Esophagus muscularis mucosa (tissue), 4 donors: ENCODE results near the gene SMAP1. TPM values are rescaled to one million over a fixed set of nuclear protein-coding genes. Genes with fewer than 3 reads are reported as not detected.
A peak's percentile ranks its signal among the peaks of the same experiment; 100 is the strongest.

Experiments used
- DNase-seq: peaks from one replicate; pipeline ENCODE4 v3.0.0-alpha.2; 2017; ENCODE audit errors: extremely low spot score
- H3K27ac ChIP-seq, 4 donors: fragments of 200-600 bp; sonication (generic); replicated peaks in 1 of 4; 1 replicate in 3 of 4; 2 replicates in 1 of 4; pipeline ENCODE4 v1.5.1; 2016 to 2019; ENCODE audit warnings: mild to moderate bottlenecking in 1 of 4
- H3K27me3 ChIP-seq, 4 donors: fragments of 200-600 bp; sonication (generic); one replicate each; pipeline versions ENCODE4 v1.5.1 to v1.6.0; 2016 to 2019
- H3K36me3 ChIP-seq, 4 donors: fragments of 200-600 bp; sonication (generic); one replicate each; pipeline ENCODE4 v1.5.1; 2016 to 2019
- H3K4me1 ChIP-seq, 4 donors: fragments of 200-600 bp; sonication (generic); one replicate each; pipeline ENCODE4 v1.5.1; 2016 to 2019
- H3K4me3 ChIP-seq, 4 donors: fragments of 200-600 bp; sonication (generic); 1 replicate in 2 of 4; 2 replicates in 2 of 4; pipeline ENCODE4 v1.5.1; 2016 to 2019; ENCODE audit warnings: mild to moderate bottlenecking in 4 of 4, moderate library complexity in 1 of 4
- H3K9me3 ChIP-seq, 4 donors: fragments of 200-600 bp; sonication (generic); 1 replicate in 3 of 4; 2 replicates in 1 of 4; pipeline ENCODE4 v1.5.1; 2016 to 2019
- EP300 ChIP-seq: sonication (generic); formaldehyde crosslinking; IDR thresholded peaks from one replicate; pipeline ENCODE4 v1.6.1; 2017; ENCODE audit warnings: antibody characterized with exemption
- POLR2A ChIP-seq: fragments of 450-650 bp; IDR thresholded peaks from one replicate; pipeline ENCODE4 v1.6.1; 2017; ENCODE audit warnings: antibody characterized with exemption, moderate library complexity, mild to moderate bottlenecking, low read depth
- POLR2AphosphoS5 ChIP-seq, 2 donors: sonication (generic); formaldehyde crosslinking; IDR thresholded peaks; one replicate each; pipeline ENCODE4 v1.6.1; 2017; ENCODE audit warnings: antibody characterized with exemption in 2 of 2
- WGBS: methylation state at CpG from one replicate; pipeline ENCODE4 v1.1.5; 2018; 5-methylcytosine and 5-hydroxymethylcytosine counted together
- intact Hi-C: fragments of 100-400 bp; cut with DNase I; formaldehyde crosslinking; loops from one replicate; pipeline ENCODE4 v1.15.1; 2023
- total RNA-seq, 4 donors: library from RNA; depleted of rRNA; stranded (reverse); fragments of >200 nt; gene quantifications; one replicate each; pipeline versions ENCODE4 v1.1.0 to v1.2.1, GENCODE V29; 2016
- TF ChIP-seq, protein P1 (sequence below), 3 experiments: fragments of 200-600 bp in 2 of 3; fragments of 450-650 bp in 1 of 3; sonication (generic) in 2 of 3; IDR thresholded peaks; one replicate each; pipeline ENCODE4 v1.5.1; 2017 to 2019; ENCODE audit warnings: antibody characterized with exemption in 3 of 3, mild to moderate bottlenecking in 2 of 3, moderate library complexity in 1 of 3

The SMAP1 gene
- total RNA-seq, 4 donors from 2014 or later, result 23.7 to 33.1 (median 29.5) TPM

DNA sequence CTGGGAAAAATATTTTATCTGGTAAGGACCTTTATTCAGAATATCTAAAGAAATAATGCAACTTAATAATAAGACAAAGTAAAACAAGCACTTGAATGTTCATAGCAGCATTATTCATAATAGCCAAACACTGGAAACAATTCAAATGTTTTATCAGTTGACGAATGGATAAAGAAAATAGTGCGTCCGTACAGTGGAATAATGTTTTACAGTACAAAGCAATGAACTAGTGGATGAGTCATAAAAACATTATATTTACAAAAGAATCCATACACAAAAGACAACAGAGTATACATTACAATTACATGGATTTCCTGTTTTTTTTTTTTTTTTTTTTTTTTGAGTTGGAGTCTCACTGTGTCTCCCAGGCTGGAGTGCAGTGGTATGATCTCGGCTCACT is 12.7 kb downstream of the SMAP1 start:
- no peaks in the 10 kb centered on the region for H3K36me3 ChIP-seq
- no peak for DNase-seq
- WGBS, result 71% methylated on average over 4 of the region's 4 CpGs
- peaks cover 7 to 12% (median 9%) of the 10 kb centered on the region in 4 donors for H3K4me1 ChIP-seq
- TF ChIP-seq EP300, result no peak
- TF ChIP-seq POLR2A, result no peak
- TF ChIP-seq, protein P1, sequence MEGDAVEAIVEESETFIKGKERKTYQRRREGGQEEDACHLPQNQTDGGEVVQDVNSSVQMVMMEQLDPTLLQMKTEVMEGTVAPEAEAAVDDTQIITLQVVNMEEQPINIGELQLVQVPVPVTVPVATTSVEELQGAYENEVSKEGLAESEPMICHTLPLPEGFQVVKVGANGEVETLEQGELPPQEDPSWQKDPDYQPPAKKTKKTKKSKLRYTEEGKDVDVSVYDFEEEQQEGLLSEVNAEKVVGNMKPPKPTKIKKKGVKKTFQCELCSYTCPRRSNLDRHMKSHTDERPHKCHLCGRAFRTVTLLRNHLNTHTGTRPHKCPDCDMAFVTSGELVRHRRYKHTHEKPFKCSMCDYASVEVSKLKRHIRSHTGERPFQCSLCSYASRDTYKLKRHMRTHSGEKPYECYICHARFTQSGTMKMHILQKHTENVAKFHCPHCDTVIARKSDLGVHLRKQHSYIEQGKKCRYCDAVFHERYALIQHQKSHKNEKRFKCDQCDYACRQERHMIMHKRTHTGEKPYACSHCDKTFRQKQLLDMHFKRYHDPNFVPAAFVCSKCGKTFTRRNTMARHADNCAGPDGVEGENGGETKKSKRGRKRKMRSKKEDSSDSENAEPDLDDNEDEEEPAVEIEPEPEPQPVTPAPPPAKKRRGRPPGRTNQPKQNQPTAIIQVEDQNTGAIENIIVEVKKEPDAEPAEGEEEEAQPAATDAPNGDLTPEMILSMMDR (IDR thresholded peaks at IDR 0.05), result no peak
- no peak for TF ChIP-seq POLR2AphosphoS5 (IDR thresholded peaks at IDR 0.05)
- H3K4me3 ChIP-seq, result no peak overlapping the region
- no peaks in the 10 kb centered on the region for H3K9me3 ChIP-seq
- intact Hi-C loops, result no loop called here
- H3K27me3 ChIP-seq, result no peaks in the 10 kb centered on the region
- no peak overlapping the region for H3K27ac ChIP-seq

DNA sequence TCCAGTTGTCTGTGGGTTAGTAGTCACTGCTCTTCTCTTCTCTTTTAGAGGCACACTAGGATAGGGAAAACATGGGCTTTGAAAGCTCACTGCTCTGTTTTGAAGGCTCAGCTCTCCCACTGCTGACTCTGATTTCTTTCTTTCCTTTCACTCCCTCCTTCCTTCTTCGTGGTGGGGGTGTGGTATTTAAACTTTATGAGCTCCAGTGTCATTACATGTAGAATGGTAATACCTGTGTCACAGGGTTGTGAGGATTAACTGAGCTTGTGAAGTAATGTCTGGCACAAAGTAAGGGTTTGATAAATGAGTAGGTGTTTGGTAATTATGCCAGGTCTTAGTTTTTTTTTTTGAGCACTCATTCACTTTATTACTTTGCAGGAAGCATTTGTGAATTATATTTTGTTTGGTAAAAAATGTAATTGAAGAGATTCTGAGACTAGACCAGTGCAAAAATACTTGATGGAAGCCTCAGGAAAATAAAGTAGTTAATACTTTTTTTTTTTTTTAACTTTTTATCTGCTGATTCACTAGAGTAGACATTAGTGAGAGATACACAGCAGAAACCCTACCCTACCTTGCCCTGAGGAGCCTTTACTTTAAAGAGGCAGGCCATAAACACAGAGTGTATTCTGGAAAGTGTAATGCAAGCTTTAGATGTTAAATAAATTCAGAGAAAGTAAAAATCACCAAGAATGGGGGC is 17.3 kb downstream of the SMAP1 start:
- WGBS, result 5% methylated on average over 1 of the region's 1 CpG
- H3K4me1 ChIP-seq, result peaks cover 18 to 32% (median 25%) of the 10 kb centered on the region in 4 donors
- no peaks in the 10 kb centered on the region for H3K27me3 ChIP-seq
- intact Hi-C loops, result loop anchor here (5.0 kb wide), 1 partner anchor 138 kb away; no protein-coding TSS in a partner anchor
- no peaks in the 10 kb centered on the region for H3K36me3 ChIP-seq
- H3K4me3 ChIP-seq, result no peak overlapping the region
- TF ChIP-seq POLR2AphosphoS5 (IDR thresholded peaks at IDR 0.05) (no peak), POLR2A (no peak), EP300 (no peak)
- TF ChIP-seq, protein P1 (IDR thresholded peaks at IDR 0.05), result no peak
- DNase-seq, result no peak
- H3K27ac ChIP-seq, result no peak overlapping the region
- no peaks in the 10 kb centered on the region for H3K9me3 ChIP-seq

DNA sequence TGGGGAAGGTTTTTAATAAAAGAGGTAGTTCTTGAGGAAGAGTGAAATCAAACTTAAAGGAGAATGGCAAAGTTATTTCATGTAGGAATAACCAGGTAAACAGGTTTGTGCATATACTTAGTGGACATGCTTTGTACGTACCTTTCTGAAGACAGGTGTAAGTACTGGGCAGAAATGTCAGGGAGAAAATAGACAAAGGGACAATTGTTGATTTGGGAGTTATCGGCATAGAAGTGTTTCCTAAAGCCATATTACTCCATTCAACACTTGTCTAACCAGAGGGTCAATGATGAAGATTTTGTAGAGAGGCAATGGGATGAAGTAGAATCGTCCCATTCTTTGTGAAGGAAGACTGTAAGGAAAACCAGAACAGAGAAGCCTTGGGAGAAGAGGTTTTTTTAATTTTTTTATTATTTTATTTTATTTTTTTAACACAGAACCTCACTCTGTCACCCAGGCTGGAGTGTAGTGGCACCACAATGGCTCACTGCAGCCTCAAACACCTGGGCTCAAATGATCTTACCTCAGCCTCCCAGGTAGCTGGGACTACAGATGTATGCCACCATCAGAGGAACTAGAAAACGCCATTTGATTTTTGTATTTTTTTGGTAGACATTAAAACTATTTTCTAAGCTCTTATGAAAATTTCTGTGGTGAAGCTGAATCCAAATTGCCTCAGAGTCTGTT is 18.0 kb downstream of the SMAP1 start:
- 86% methylated on average over 4 of the region's 4 CpGs for WGBS
- Histone ChIP-seq H3K36me3 (no peaks in the 10 kb centered on the region), H3K4me1 (peaks cover 18 to 32% (median 25%) of the 10 kb centered on the region in 4 donors), H3K27ac (no peak overlapping the region), H3K4me3 (no peak overlapping the region), H3K9me3 (peaks cover 0 to under 1% (median 0%) of the 10 kb centered on the region in 4 donors), H3K27me3 (no peaks in the 10 kb centered on the region)
- intact Hi-C loops, result loop anchor here (5.0 kb wide), 1 partner anchor 138 kb away; no protein-coding TSS in a partner anchor
- TF ChIP-seq POLR2A (no peak), EP300 (no peak), POLR2AphosphoS5 (IDR thresholded peaks at IDR 0.05) (no peak)
- TF ChIP-seq, protein P1 (IDR thresholded peaks at IDR 0.05), result no peak
- no peak for DNase-seq

DNA sequence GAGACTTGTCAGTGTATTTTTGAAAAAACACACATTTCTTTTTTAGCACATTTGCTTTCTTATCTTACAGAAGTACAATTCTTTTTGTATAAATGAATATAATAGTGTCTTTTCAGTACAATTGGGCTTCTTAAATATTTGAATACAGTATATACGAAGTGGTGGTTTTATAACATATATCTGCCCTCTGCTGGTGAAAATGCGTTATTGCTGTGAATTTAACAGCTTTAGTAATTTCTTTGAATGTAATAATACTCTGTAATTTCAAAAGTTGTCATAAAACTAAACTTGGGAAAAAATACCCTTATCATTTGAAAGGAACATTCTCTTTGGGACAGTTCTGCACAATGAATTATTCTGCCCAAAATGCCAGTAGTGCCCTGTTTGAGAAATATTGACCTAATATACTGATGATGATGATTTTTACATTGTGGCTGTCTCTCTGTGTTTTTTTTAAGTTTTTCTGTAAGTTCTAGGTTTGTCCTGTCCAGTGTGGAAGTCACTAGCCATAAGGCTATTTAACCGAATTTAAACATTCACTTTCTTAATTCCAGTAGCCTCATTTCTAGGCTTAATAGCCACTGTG is 19.0 kb downstream of the SMAP1 start:
- H3K4me1 ChIP-seq, result peaks cover 18 to 32% (median 25%) of the 10 kb centered on the region in 4 donors
- H3K9me3 ChIP-seq, result peaks cover 0 to 5% (median 2%) of the 10 kb centered on the region in 4 donors
- WGBS, result 15% methylated on average over 3 of the region's 3 CpGs
- DNase-seq, result no peak
- no peak overlapping the region for H3K4me3 ChIP-seq
- H3K27ac ChIP-seq, result no peak overlapping the region
- no peaks in the 10 kb centered on the region for H3K36me3 ChIP-seq
- intact Hi-C loops, result loop anchor here (5.0 kb wide), 1 partner anchor 139 kb away; no protein-coding TSS in a partner anchor
- TF ChIP-seq EP300 (no peak), POLR2AphosphoS5 (IDR thresholded peaks at IDR 0.05) (no peak), POLR2A (no peak)
- TF ChIP-seq, protein P1 (IDR thresholded peaks at IDR 0.05), result peak; percentile 74 to 84 (median 83)
- H3K27me3 ChIP-seq, result no peaks in the 10 kb centered on the region
